HG02840 (cell line): ENCODE data around the gene MYOM1.
"Not testable (repeated sequence)": the region's sequence is repeated elsewhere in the genome, so short reads cannot be mapped to it uniquely, and the experiment has no call there.

Experiments used
- ATAC-seq: cut with Tn5 transposase; IDR thresholded peaks from one replicate; pipeline ENCODE4 v1.9.1; 2021; ENCODE audit warnings: mild to moderate bottlenecking, moderate library complexity, moderate number of reproducible peaks; ENCODE audit not compliant: unreplicated experiment, low FRiP score

MYOM1 gene

DNA sequence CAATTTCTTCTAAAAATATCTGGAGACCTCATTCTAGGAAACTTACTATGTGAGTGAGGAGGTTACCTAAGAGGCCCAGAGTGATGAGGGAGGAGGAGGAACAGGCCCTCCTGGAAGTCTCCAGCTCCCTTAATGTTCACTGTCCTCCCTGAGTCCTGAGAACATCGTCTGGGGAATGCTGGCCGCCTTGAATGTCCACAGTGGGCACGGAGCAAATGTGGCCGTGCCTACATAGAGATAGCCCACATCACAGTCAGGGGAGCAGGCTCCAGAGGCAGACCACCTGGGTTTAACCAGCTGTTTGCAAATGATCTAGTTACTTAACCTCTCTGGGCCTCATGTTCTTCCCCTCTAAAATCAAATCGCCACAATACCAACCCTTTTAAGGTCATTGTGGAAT lies 123.8 kb downstream of the MYOM1 start:
- ATAC-seq = no peak

GRCh38 chr18:3094338-3094684 lies 125.5 kb downstream of the MYOM1 start:
- no peak for ATAC-seq

- no peak for ATAC-seq
Measured at GRCh38 chr18:3093624-3094337, 126.0 kb downstream of the MYOM1 start.

DNA sequence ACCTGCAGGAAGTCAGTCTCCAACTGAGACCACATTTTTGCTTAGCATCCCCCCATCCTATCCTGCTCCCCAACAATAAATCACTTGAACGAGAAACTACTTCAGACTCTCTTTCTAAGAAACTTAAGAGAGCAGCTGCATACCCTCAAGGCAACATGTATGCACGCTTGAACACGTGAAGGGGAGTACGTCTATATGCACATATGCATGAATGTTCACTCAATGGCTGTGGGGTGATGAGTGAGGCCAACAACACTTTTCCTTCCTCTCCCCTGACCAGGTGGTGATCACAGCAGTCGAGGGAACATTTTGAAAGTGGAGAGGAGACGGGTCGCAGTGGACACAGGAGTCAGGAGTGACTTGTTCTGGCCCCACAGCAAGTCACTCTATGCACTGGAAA lies 127.0 kb downstream of the MYOM1 start:
- ATAC-seq = no peak

- no peak for ATAC-seq
Measured at GRCh38 chr18:3089579-3089978, 130.2 kb downstream of the MYOM1 start.

DNA sequence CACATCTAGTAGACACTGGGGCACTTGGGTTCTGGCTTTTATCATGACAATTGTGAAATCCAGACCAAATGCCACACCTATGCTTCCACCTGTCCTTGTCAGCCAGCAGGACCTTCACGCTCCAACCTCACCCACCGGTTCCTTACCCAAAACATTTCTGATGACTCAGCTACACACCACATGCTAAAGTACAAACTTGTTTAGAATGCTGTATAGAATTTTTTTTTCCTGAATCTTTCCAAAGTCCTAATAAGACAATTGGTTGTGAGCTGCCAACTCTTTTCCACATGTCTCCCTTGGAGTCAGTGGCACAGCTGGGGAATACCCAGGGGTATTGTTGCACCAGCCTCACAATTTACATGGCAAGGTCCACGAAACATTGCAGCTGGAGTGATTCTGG lies 131.3 kb downstream of the MYOM1 start:
- ATAC-seq = no peak

DNA sequence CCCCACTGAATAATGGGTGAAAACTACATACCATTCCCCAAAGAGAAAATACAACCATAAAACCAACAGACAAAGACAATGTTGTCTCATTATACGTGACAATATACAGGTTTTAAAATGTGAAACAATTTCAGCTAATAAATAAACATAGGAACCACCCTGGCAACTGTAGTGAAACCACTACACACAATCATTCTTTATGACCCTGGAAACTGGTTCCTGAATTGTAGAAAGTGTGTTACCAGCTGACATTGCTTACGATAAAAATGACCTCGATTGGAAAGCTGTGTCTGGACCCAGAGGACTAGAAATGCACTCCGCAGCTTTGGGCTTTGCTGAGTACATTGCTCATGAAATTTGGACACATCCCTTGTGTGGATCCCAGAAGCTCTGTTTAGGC lies 132.9 kb downstream of the MYOM1 start:
- no peak for ATAC-seq

GRCh38 chr18:3085612-3086011 lies 134.2 kb downstream of the MYOM1 start:
- no peak for ATAC-seq

GRCh38 chr18:3084206-3084605 lies 135.6 kb downstream of the MYOM1 start:
- no peak for ATAC-seq

- ATAC-seq = no peak
Measured at GRCh38 chr18:3083766-3084165, 136.0 kb downstream of the MYOM1 start.

DNA sequence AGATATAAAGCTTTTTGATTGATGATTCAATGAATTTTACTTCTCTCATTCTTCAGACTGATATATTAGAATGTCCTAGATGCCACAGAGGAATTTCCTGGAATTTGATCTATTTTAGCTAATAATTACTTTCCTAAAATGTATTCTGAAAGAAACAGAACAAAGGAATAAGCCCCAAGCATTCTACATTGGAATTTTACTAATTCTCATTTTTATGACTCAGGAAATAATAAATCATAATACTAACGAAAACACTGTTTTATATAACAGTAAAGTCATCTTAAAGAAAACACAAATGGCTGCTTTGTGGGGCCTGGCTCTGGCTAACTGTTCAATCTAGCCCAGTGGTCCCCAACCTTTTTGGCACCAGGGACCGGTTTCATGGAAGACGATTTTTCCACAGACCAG lies 138.2 kb downstream of the MYOM1 start:
- ATAC-seq = no peak

- no peak for ATAC-seq
Measured at GRCh38 chr18:3079653-3080052, 140.1 kb downstream of the MYOM1 start.

GRCh38 chr18:3075491-3075890 lies 144.3 kb downstream of the MYOM1 start:
- no peak for ATAC-seq

DNA sequence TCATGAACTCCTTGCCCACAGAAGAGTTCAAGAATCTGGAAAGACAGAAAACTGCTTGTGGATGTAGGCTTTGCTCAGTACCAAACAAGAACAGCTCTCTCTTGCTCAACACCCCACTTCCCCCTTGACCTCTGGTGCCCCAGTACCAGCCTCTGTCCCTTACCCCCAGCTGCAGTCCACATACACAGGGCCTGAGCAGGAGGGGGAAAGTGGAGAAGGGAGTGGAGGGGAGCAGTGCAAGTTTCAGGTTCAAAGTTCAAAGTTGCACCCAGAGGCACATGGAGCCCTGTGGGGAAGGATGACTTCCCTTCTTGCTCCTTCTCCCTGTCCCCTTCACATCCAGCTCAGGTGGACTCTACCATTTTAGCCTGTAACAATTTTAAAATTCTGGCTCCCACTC lies 145.7 kb downstream of the MYOM1 start:
- ATAC-seq = no peak

- not testable (repeated sequence) for ATAC-seq
Measured at GRCh38 chr18:3073353-3073752, 146.4 kb downstream of the MYOM1 start.

- ATAC-seq = no peak
Measured at GRCh38 chr18:3071676-3072075, 148.1 kb downstream of the MYOM1 start.

DNA sequence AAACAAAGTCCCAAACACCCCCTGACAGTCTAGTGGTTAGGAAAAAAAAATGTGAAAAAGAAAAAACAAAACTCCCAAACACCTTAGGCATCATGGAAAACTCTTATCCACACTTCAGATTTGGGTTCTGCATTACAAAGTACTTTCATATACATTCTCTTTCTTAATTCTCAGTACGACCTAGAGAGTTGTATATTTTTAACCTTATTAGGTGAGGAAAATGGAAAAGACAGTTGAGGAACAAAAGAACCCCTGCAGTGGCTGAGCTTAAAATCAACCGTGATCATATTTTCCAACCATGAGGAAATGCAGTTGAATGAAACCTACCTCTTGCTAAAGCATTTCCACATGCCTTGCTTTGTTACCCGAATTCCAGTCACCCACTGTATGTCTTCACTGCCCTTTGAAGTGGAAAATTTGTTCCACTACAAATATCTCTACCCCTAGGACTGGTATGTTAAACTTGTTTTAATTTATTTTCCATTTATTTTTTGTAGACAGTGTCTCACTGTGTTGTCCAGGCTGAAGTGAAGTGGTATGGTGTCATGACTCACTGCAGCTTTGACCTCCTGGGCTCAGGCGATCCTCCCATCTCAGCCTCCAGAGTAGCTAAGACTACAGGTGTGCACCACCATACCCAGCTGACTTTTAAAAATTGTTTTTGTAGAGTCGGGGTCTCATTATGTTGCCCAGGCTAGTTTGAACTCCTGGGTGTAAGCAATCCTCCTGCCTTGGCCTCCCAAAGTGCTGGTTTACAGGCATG lies 149.9 kb downstream of the MYOM1 start:
- no peak for ATAC-seq

GRCh38 chr18:3067722-3068121 lies 152.0 kb downstream of the MYOM1 start:
- no peak for ATAC-seq

- no peak for ATAC-seq
Measured at GRCh38 chr18:3067165-3067661, 152.6 kb downstream of the MYOM1 start.

- no peak for ATAC-seq
Measured at GRCh38 chr18:3066341-3067110, 153.2 kb downstream of the MYOM1 start.

DNA sequence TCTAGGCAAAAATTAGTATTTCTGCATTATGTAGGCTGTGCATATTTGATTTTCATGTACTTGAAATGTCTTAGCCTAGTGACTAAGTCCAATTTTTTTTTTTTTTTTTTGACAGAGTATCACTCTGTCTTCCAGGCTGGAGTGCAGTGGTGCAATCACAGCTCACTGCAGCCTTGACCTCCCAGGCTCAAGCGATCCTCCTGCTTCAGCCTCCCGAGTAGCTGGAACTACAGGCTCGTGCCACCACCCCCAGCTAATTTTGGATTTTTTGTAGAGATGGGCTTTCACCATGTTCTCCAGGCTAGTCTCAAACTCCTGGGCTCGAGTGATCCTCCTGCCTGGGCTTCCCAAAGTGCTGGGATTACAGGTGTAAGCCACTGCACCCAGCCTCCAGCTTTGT lies 156.0 kb downstream of the MYOM1 start:
- ATAC-seq = not testable (repeated sequence)
